SJSA1 (cell line): ENCODE data around the gene IRF7. TPM values are rescaled to one million over a fixed set of nuclear protein-coding genes. Genes with fewer than 3 reads are reported as not detected.

ENCODE experiments used
- DNase-seq, 2 experiments: peaks; one replicate each; pipeline ENCODE4 v3.0.0-alpha.2; 2015 to 2020; ENCODE audit warnings: low spot score in 2 of 2, low read depth in 1 of 2
- H3K27ac ChIP-seq: fragments of 250-450 bp; sonication (Bioruptor Pico); 2 replicates; pipeline ENCODE4 v1.5.1; 2020; ENCODE audit warnings: mild to moderate bottlenecking, moderate library complexity
- H3K27me3 ChIP-seq: fragments of 250-450 bp; sonication (Bioruptor Pico); replicated peaks from 2 replicates; pipeline ENCODE4 v1.5.1; 2020; ENCODE audit warnings: mild to moderate bottlenecking, moderate library complexity
- H3K36me3 ChIP-seq: fragments of 250-450 bp; sonication (Bioruptor Pico); 2 replicates; pipeline ENCODE4 v1.5.1; 2020; ENCODE audit warnings: mild to moderate bottlenecking
- H3K4me1 ChIP-seq: fragments of 250-450 bp; sonication (Bioruptor Pico); replicated peaks from 2 replicates; pipeline ENCODE4 v1.6.1; 2021; ENCODE audit warnings: mild to moderate bottlenecking
- H3K4me3 ChIP-seq: fragments of 250-450 bp; sonication (Bioruptor Pico); 2 replicates; pipeline ENCODE4 v1.5.1; 2020; ENCODE audit warnings: mild to moderate bottlenecking
- H3K9me3 ChIP-seq: fragments of 250-450 bp; sonication (Bioruptor Pico); replicated peaks from 2 replicates; pipeline ENCODE4 v1.5.1; 2020; ENCODE audit warnings: mild to moderate bottlenecking
- total RNA-seq: library from RNA; depleted of rRNA; stranded (reverse); fragments of >200 nt; shearing (Covaris generic); gene quantifications from 2 replicates; pipeline ENCODE4 v1.2.3, GENCODE V29; 2014

IRF7 gene
- total RNA-seq, 1 experiment from 2014 or later, result 4.3 TPM

- H3K4me3 ChIP-seq, result no peak overlapping the region
- no peak for DNase-seq
- H3K9me3 ChIP-seq, result no peaks in the 10 kb centered on the region
- peaks cover 8% of the 10 kb centered on the region for H3K4me1 ChIP-seq
- H3K27ac ChIP-seq, result no peak overlapping the region
- H3K36me3 ChIP-seq, result peaks cover 57% of the 10 kb centered on the region
- no peaks in the 10 kb centered on the region for H3K27me3 ChIP-seq
Observed at GRCh38 chr11:612201-612960, 3.4 kb downstream of the IRF7 start.

- peaks cover 68% of the 10 kb centered on the region for H3K36me3 ChIP-seq
- peaks cover 8% of the 10 kb centered on the region for H3K4me1 ChIP-seq
Observed at GRCh38 chr11:611001-611996, 4.5 kb downstream of the IRF7 start.

GRCh38 chr11:610146-610801 is 5.5 kb downstream of the IRF7 start:
- no peak for DNase-seq
- no peaks in the 10 kb centered on the region for H3K27me3 ChIP-seq
- H3K36me3 ChIP-seq, result peaks cover 71% of the 10 kb centered on the region
- H3K4me3 ChIP-seq, result no peak overlapping the region
- no peak overlapping the region for H3K27ac ChIP-seq
- no peaks in the 10 kb centered on the region for H3K9me3 ChIP-seq
- H3K4me1 ChIP-seq, result peaks cover 4% of the 10 kb centered on the region

More at GRCh38 chr11:611001-611996, 4.5 kb downstream of the IRF7 start:
- no peak for DNase-seq
- no peaks in the 10 kb centered on the region for H3K27me3 ChIP-seq
- H3K9me3 ChIP-seq, result no peaks in the 10 kb centered on the region
- H3K27ac ChIP-seq, result no peak overlapping the region
- H3K4me3 ChIP-seq, result no peak overlapping the region

- no peaks in the 10 kb centered on the region for H3K4me1 ChIP-seq
- H3K36me3 ChIP-seq, result peaks cover 72% of the 10 kb centered on the region
- H3K27me3 ChIP-seq, result no peaks in the 10 kb centered on the region
- H3K27ac ChIP-seq, result no peak overlapping the region
- no peaks in the 10 kb centered on the region for H3K9me3 ChIP-seq
- DNase-seq, result no peak
- H3K4me3 ChIP-seq, result no peak overlapping the region
Observed at GRCh38 chr11:609341-609811, 6.4 kb downstream of the IRF7 start.

- H3K36me3 ChIP-seq, result peaks cover 72% of the 10 kb centered on the region
Observed at GRCh38 chr11:608791-609251, 6.9 kb downstream of the IRF7 start.

GRCh38 chr11:607971-608659 is 7.6 kb downstream of the IRF7 start:
- peaks cover 72% of the 10 kb centered on the region for H3K36me3 ChIP-seq
- DNase-seq, result no peak
- no peak overlapping the region for H3K4me3 ChIP-seq
- no peak overlapping the region for H3K27ac ChIP-seq
- no peaks in the 10 kb centered on the region for H3K4me1 ChIP-seq
- no peaks in the 10 kb centered on the region for H3K9me3 ChIP-seq
- no peaks in the 10 kb centered on the region for H3K27me3 ChIP-seq

More at GRCh38 chr11:608791-609251, 6.9 kb downstream of the IRF7 start:
- DNase-seq, result no peak
- Histone ChIP-seq H3K27me3 (no peaks in the 10 kb centered on the region), H3K4me3 (no peak overlapping the region), H3K27ac (no peak overlapping the region), H3K4me1 (no peaks in the 10 kb centered on the region), H3K9me3 (no peaks in the 10 kb centered on the region)

- Histone ChIP-seq H3K4me3 (no peak overlapping the region), H3K36me3 (peaks cover 68% of the 10 kb centered on the region), H3K4me1 (no peaks in the 10 kb centered on the region), H3K27ac (no peak overlapping the region), H3K9me3 (no peaks in the 10 kb centered on the region), H3K27me3 (no peaks in the 10 kb centered on the region)
- DNase-seq, result no peak
Observed at GRCh38 chr11:607020-607780, 8.6 kb downstream of the IRF7 start.

- Histone ChIP-seq H3K27ac (no peak overlapping the region), H3K9me3 (no peaks in the 10 kb centered on the region), H3K4me3 (no peak overlapping the region), H3K27me3 (no peaks in the 10 kb centered on the region), H3K36me3 (peaks cover 69% of the 10 kb centered on the region), H3K4me1 (no peaks in the 10 kb centered on the region)
- DNase-seq, result no peak
Observed at GRCh38 chr11:606245-606644, 9.5 kb downstream of the IRF7 start.

- Histone ChIP-seq H3K4me1 (no peaks in the 10 kb centered on the region), H3K4me3 (no peak overlapping the region), H3K9me3 (no peaks in the 10 kb centered on the region), H3K36me3 (peaks cover 62% of the 10 kb centered on the region), H3K27me3 (no peaks in the 10 kb centered on the region), H3K27ac (no peak overlapping the region)
- no peak for DNase-seq
Observed at GRCh38 chr11:605286-606129, 10.2 kb downstream of the IRF7 start.

- Histone ChIP-seq H3K9me3 (no peaks in the 10 kb centered on the region), H3K36me3 (peaks cover 49% of the 10 kb centered on the region)
Observed at GRCh38 chr11:603154-603553, 12.6 kb downstream of the IRF7 start.

GRCh38 chr11:601573-602245 is 14.0 kb downstream of the IRF7 start:
- H3K4me1 ChIP-seq, result no peaks in the 10 kb centered on the region
- H3K36me3 ChIP-seq, result peaks cover 41% of the 10 kb centered on the region
- no peaks in the 10 kb centered on the region for H3K27me3 ChIP-seq
- H3K4me3 ChIP-seq, result no peak overlapping the region
- H3K27ac ChIP-seq, result no peak overlapping the region
- no peak for DNase-seq
- H3K9me3 ChIP-seq, result no peaks in the 10 kb centered on the region

More at GRCh38 chr11:603154-603553, 12.6 kb downstream of the IRF7 start:
- Histone ChIP-seq H3K27ac (no peak overlapping the region), H3K4me1 (no peaks in the 10 kb centered on the region), H3K27me3 (no peaks in the 10 kb centered on the region), H3K4me3 (no peak overlapping the region)
- DNase-seq, result no peak
